WTC11 (cell line): ENCODE data around the gene IFT88. TPM values are rescaled to one million over a fixed set of nuclear protein-coding genes. Genes with fewer than 3 reads are reported as not detected.

Experiments used
- ATAC-seq: fragments of 200-7000 bp; cut with Tn5 transposase; 2 replicates; pipeline ENCODE4 v1.10.0; 2021; ENCODE audit warnings: mild to moderate bottlenecking, moderate library complexity
- CTCF ChIA-PET: fragments of 300-600 bp; sonication (Branson Sonifier 250); formaldehyde crosslinking; loops from one replicate; lab custom pipeline; 2021; ENCODE audit warnings: antibody characterized with exemption; lab: Charles Lee
- POLR2A ChIA-PET: fragments of 350-600 bp; sonication (Branson Sonifier 250); formaldehyde crosslinking; loops from one replicate; lab custom pipeline; 2021; ENCODE audit warnings: antibody characterized with exemption; lab: Charles Lee
- DNase-seq: peaks from one replicate; pipeline ENCODE4 v3.0.0; 2021; ENCODE audit warnings: low spot score
- H3K27ac Mint-ChIP-seq: 2 replicates; pipeline ENCODE4 v1.8.0; 2021; ENCODE audit warnings: mixed read lengths
- H3K27me3 Mint-ChIP-seq: 2 replicates; pipeline ENCODE4 v1.8.0; 2021; ENCODE audit warnings: low read depth, mild to moderate bottlenecking, moderate library complexity, mixed read lengths
- H3K36me3 Mint-ChIP-seq: 2 replicates; pipeline ENCODE4 v1.8.0; 2021; ENCODE audit warnings: mixed read lengths
- H3K4me1 Mint-ChIP-seq: 2 replicates; pipeline ENCODE4 v1.8.0; 2022; ENCODE audit warnings: mixed read lengths
- H3K4me3 Mint-ChIP-seq: 2 replicates; pipeline ENCODE4 v1.8.0; 2021; ENCODE audit warnings: mild to moderate bottlenecking, moderate library complexity, mixed read lengths
- H3K9me3 Mint-ChIP-seq: 2 replicates; pipeline ENCODE4 v1.8.0; 2021; ENCODE audit warnings: mixed read lengths
- ATF2 ChIP-seq: sonication (generic); formaldehyde crosslinking; IDR thresholded peaks from 2 replicates; pipeline ENCODE4 v1.8.1; 2022; ENCODE audit warnings: low read depth, missing genetic modification reagents, borderline replicate concordance
- CREM ChIP-seq: sonication (generic); formaldehyde crosslinking; IDR thresholded peaks from 2 replicates; pipeline ENCODE4 v1.8.1; 2022; ENCODE audit warnings: mild to moderate bottlenecking, missing genetic modification reagents, moderate library complexity
- ESRRA ChIP-seq: sonication (generic); formaldehyde crosslinking; IDR thresholded peaks from 2 replicates; pipeline ENCODE4 v1.8.1; 2022; ENCODE audit warnings: mild to moderate bottlenecking, missing genetic modification reagents, borderline replicate concordance
- FOXJ3 ChIP-seq: sonication (generic); formaldehyde crosslinking; IDR thresholded peaks from 2 replicates; pipeline ENCODE4 v1.9.0; 2021; ENCODE audit warnings: missing genetic modification reagents, mild to moderate bottlenecking, borderline replicate concordance
- IRF2 ChIP-seq: sonication (generic); formaldehyde crosslinking; IDR thresholded peaks from 2 replicates; pipeline ENCODE4 v1.8.0; 2022; ENCODE audit warnings: low read depth, missing genetic modification reagents, borderline replicate concordance
- OVOL2 ChIP-seq: fragments of 250-450 bp; sonication (Bioruptor Pico); IDR thresholded peaks from 2 replicates; pipeline ENCODE4 v1.9.0; 2021; ENCODE audit warnings: mild to moderate bottlenecking, borderline replicate concordance
- PRRX2 ChIP-seq: fragments of 250-450 bp; sonication (Bioruptor Pico); IDR thresholded peaks from 2 replicates; pipeline ENCODE4 v1.8.0; 2021; ENCODE audit warnings: mild to moderate bottlenecking
- RELA ChIP-seq: sonication (generic); formaldehyde crosslinking; IDR thresholded peaks from 2 replicates; pipeline ENCODE4 v1.8.1; 2022; ENCODE audit warnings: missing genetic modification reagents, mild to moderate bottlenecking, borderline replicate concordance
- SMAD3 ChIP-seq: sonication (generic); formaldehyde crosslinking; IDR thresholded peaks from 2 replicates; pipeline ENCODE4 v1.8.0; 2022; ENCODE audit warnings: missing genetic modification reagents, mild to moderate bottlenecking, borderline replicate concordance
- TEAD1 ChIP-seq: sonication (generic); formaldehyde crosslinking; IDR thresholded peaks from 2 replicates; pipeline ENCODE4 v1.8.0; 2022; ENCODE audit warnings: mild to moderate bottlenecking, missing genetic modification reagents
- TP53 ChIP-seq: sonication (generic); formaldehyde crosslinking; IDR thresholded peaks from 2 replicates; pipeline ENCODE4 v1.8.1; 2023; ENCODE audit warnings: mild to moderate bottlenecking, missing genetic modification reagents
- ZBTB21 ChIP-seq: sonication (generic); formaldehyde crosslinking; IDR thresholded peaks from 2 replicates; pipeline ENCODE4 v1.8.1; 2023; ENCODE audit warnings: mild to moderate bottlenecking, missing genetic modification reagents, borderline replicate concordance
- ZNF121 ChIP-seq: sonication (generic); formaldehyde crosslinking; IDR thresholded peaks from 2 replicates; pipeline ENCODE4 v1.8.0; 2023; ENCODE audit warnings: missing genetic modification reagents
- ZNF219 ChIP-seq: sonication (generic); formaldehyde crosslinking; IDR thresholded peaks from 2 replicates; pipeline ENCODE4 v1.8.0; 2023; ENCODE audit warnings: missing genetic modification reagents, mild to moderate bottlenecking, borderline replicate concordance
- ZNF317 ChIP-seq: sonication (generic); formaldehyde crosslinking; IDR thresholded peaks from 2 replicates; pipeline ENCODE4 v1.8.1; 2023; ENCODE audit warnings: low read depth, mild to moderate bottlenecking, moderate library complexity, missing genetic modification reagents, borderline replicate concordance
- total RNA-seq: library from RNA; stranded (reverse); gene quantifications from 3 replicates; pipeline ENCODE4 v1.2.3, GENCODE V29; 2021
- TF ChIP-seq, protein P1 (sequence below): sonication (generic); formaldehyde crosslinking; IDR thresholded peaks from 2 replicates; pipeline ENCODE4 v1.8.1; 2023; ENCODE audit warnings: mild to moderate bottlenecking, missing genetic modification reagents
- TF ChIP-seq, protein P2 (sequence below): fragments of 250-450 bp; sonication (Bioruptor Pico); IDR thresholded peaks from 2 replicates; pipeline ENCODE4 v1.8.0; 2021; ENCODE audit warnings: mild to moderate bottlenecking
- TF ChIP-seq, protein P3 (sequence below): sonication (generic); formaldehyde crosslinking; IDR thresholded peaks from 2 replicates; pipeline ENCODE4 v1.8.1; 2023; ENCODE audit warnings: mild to moderate bottlenecking, missing genetic modification reagents
- TF ChIP-seq, protein P4 (sequence below): fragments of 250-450 bp; sonication (Bioruptor Pico); IDR thresholded peaks from 2 replicates; pipeline ENCODE4 v1.9.0; 2021; ENCODE audit warnings: moderate library complexity, mild to moderate bottlenecking, inconsistent platforms, borderline replicate concordance
- TF ChIP-seq, protein P5 (sequence below): fragments of 250-450 bp; sonication (Bioruptor Pico); conservative IDR thresholded peaks from 2 replicates; pipeline ENCODE4 v1.9.0; 2021; ENCODE audit warnings: mild to moderate bottlenecking

Gene IFT88
- total RNA-seq, 1 experiment from 2014 or later, result 6.5 TPM

GRCh38 chr13:20553311-20553710, 13.6 kb upstream of the IFT88 start (continued):
- TF ChIP-seq TEAD1 (CRISPR knock-in tag), result no peak
- TF ChIP-seq CREM, result no peak

GRCh38 chr13:20558982-20559381, 8.0 kb upstream of the IFT88 start:
- no peak for TF ChIP-seq ZBTB21 (CRISPR knock-in tag)
- no peak for TF ChIP-seq PRRX2 (CRISPR knock-in tag)
- no peak for TF ChIP-seq ESRRA (CRISPR knock-in tag)
- TF ChIP-seq ZNF317, result no peak
- ATAC-seq, result no peak
- DNase-seq, result no peak
- POLR2A ChIA-PET, result no interaction called here
- H3K27me3 Mint-ChIP-seq, result no peaks in the 10 kb centered on the region
- no peak overlapping the region for H3K4me3 Mint-ChIP-seq
- H3K4me1 Mint-ChIP-seq, result no peaks in the 10 kb centered on the region
- CTCF ChIA-PET, result no interaction called here
- 0 out of 2 replicates have a peak, but pooled peaks cover 5% of the 10 kb centered on the region for H3K9me3 Mint-ChIP-seq
- no peaks in the 10 kb centered on the region for H3K36me3 Mint-ChIP-seq
- no peak overlapping the region for H3K27ac Mint-ChIP-seq

DNA sequence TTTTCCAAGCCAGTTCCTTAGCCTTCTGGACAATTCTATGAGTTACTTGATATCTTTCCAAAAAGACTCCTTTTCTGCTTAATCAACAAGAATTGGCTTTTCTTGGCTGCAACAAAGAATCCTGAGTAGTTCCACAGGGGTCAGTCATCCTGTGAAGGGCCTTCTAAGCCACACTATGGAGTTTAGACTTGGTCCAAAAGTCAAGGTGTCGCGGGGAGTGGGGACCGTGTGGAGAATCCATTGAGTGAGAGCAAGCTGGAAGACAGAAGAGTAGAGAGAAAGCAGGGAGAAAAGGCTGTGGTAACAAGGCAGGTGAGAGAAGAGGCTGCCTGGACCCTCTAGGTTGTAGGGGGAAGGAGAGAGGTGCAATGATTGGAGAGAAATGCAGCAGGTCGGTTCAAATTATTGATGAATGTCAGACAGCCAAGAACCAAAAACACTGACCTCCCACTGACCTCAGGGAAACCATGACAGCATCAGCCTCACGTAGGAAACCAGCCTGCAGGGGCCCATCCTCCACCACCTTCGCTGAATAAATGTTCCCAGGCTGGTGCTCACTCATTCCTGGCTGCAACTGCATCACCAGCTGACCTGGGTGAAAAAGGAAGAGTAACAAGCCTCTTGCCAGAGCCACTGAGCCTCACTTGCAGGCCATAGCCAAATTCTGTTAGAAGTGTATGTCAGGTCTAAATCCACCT, 7.1 kb upstream of the IFT88 start:
- Mint-ChIP-seq H3K4me3 (no peak overlapping the region), H3K4me1 (no peaks in the 10 kb centered on the region)

GRCh38 chr13:20561741-20562140, 5.2 kb upstream of the IFT88 start:
- Mint-ChIP-seq H3K9me3 (peaks cover 21% of the 10 kb centered on the region), H3K36me3 (peaks cover 15% of the 10 kb centered on the region), H3K4me3 (no peak overlapping the region), H3K27me3 (peaks cover 15% of the 10 kb centered on the region), H3K4me1 (peaks cover 3% of the 10 kb centered on the region; the same call in 1 of the 2 replicates), H3K27ac (no peak overlapping the region)
- CTCF ChIA-PET, result no interaction called here
- DNase-seq (no peak), ATAC-seq (no peak)
- POLR2A ChIA-PET, result no interaction called here
- TF ChIP-seq SMAD3 (CRISPR knock-in tag), result no peak
- no peak for TF ChIP-seq IRF2
- TF ChIP-seq, protein P1, sequence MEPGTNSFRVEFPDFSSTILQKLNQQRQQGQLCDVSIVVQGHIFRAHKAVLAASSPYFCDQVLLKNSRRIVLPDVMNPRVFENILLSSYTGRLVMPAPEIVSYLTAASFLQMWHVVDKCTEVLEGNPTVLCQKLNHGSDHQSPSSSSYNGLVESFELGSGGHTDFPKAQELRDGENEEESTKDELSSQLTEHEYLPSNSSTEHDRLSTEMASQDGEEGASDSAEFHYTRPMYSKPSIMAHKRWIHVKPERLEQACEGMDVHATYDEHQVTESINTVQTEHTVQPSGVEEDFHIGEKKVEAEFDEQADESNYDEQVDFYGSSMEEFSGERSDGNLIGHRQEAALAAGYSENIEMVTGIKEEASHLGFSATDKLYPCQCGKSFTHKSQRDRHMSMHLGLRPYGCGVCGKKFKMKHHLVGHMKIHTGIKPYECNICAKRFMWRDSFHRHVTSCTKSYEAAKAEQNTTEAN (CRISPR knock-in tag), result no peak
- no peak for TF ChIP-seq ZBTB21 (CRISPR knock-in tag)
- TF ChIP-seq FOXJ3 (CRISPR knock-in tag), result no peak
- TF ChIP-seq ZNF219 (CRISPR knock-in tag), result no peak
- TF ChIP-seq, protein P2, sequence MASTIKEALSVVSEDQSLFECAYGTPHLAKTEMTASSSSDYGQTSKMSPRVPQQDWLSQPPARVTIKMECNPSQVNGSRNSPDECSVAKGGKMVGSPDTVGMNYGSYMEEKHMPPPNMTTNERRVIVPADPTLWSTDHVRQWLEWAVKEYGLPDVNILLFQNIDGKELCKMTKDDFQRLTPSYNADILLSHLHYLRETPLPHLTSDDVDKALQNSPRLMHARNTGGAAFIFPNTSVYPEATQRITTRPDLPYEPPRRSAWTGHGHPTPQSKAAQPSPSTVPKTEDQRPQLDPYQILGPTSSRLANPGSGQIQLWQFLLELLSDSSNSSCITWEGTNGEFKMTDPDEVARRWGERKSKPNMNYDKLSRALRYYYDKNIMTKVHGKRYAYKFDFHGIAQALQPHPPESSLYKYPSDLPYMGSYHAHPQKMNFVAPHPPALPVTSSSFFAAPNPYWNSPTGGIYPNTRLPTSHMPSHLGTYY (CRISPR knock-in tag), result no peak
- TF ChIP-seq, protein P3, sequence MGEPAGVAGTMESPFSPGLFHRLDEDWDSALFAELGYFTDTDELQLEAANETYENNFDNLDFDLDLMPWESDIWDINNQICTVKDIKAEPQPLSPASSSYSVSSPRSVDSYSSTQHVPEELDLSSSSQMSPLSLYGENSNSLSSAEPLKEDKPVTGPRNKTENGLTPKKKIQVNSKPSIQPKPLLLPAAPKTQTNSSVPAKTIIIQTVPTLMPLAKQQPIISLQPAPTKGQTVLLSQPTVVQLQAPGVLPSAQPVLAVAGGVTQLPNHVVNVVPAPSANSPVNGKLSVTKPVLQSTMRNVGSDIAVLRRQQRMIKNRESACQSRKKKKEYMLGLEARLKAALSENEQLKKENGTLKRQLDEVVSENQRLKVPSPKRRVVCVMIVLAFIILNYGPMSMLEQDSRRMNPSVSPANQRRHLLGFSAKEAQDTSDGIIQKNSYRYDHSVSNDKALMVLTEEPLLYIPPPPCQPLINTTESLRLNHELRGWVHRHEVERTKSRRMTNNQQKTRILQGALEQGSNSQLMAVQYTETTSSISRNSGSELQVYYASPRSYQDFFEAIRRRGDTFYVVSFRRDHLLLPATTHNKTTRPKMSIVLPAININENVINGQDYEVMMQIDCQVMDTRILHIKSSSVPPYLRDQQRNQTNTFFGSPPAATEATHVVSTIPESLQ (CRISPR knock-in tag), result no peak

More for the DNA sequence above, 7.1 kb upstream of the IFT88 start:
- Mint-ChIP-seq H3K27ac (no peak overlapping the region), H3K9me3 (peaks cover 12% of the 10 kb centered on the region), H3K36me3 (peaks cover 5% of the 10 kb centered on the region), H3K27me3 (peaks cover 6% of the 10 kb centered on the region)
- ATAC-seq (no peak), DNase-seq (no peak)
- TF ChIP-seq ZNF121 (no peak), TP53 (CRISPR knock-in tag) (no peak), OVOL2 (CRISPR knock-in tag) (no peak), RELA (CRISPR knock-in tag) (no peak), ESRRA (CRISPR knock-in tag) (no peak), ATF2 (no peak)
- TF ChIP-seq, protein P4, sequence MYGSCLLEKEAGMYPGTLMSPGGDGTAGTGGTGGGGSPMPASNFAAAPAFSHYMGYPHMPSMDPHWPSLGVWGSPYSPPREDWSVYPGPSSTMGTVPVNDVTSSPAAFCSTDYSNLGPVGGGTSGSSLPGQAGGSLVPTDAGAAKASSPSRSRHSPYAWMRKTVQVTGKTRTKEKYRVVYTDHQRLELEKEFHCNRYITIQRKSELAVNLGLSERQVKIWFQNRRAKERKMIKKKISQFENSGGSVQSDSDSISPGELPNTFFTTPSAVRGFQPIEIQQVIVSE, result no peak
- TF ChIP-seq, protein P5, sequence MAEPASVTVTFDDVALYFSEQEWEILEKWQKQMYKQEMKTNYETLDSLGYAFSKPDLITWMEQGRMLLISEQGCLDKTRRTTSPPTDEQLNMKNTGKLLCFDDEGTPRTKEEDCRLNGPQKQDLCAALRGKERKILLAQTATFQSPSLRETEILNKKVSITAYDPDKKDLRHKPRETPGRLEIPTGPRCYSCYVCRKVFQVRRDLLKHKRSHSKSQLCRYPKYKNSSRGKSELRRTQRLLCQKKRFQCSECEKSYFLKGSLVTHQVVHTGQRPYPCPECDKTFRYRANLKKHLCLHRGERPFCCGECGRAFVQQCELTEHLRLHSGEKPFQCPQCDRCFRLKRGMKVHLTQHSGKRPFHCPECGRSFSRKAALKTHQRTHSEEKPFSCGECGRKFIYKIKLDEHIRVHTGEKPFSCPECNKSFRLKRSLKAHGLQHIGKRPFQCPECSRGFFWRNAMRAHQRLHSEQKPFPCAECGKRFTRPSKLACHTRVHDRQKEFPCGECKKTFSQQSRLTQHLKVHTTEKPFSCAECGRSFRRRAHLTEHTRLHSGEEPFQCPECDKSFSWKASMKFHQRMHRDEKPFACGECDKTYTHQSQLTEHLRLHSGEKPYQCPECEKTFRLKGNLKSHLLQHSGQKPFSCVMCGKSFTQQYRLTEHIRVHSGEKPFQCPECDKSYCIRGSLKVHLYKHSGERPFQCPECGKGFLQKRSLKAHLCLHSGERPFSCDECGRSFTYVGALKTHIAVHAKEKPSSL, result no peak
- ChIA-PET POLR2A (no interaction called here), CTCF (no interaction called here)
